Osteoblast (primary cell): ENCODE results near the gene GALT. TPM values are rescaled to one million over a fixed set of nuclear protein-coding genes. Genes with fewer than 3 reads are reported as not detected.

ENCODE experiments used
- DNase-seq: peaks from one replicate; pipeline ENCODE4 v3.0.0; 2011; ENCODE audit warnings: low spot score, mixed read lengths; ENCODE audit not compliant: insufficient read length; ENCODE audit errors: missing footprints
- H2AFZ ChIP-seq: 2 replicates; pipeline ENCODE4 v1.6.0; 2011; ENCODE audit warnings: mild to moderate bottlenecking, low read length
- H3K27ac ChIP-seq: 2 replicates; pipeline ENCODE4 v1.5.1; 2011; ENCODE audit warnings: mild to moderate bottlenecking, low read depth, low read length, moderate library complexity
- H3K27me3 ChIP-seq: 2 replicates; pipeline ENCODE4 v1.6.0; 2012; ENCODE audit warnings: mild to moderate bottlenecking, control low read depth, inconsistent platforms, low read length, moderate library complexity; ENCODE audit not compliant: insufficient read depth
- H3K36me3 ChIP-seq: 2 replicates; pipeline ENCODE4 v1.5.1; 2011; ENCODE audit warnings: mild to moderate bottlenecking, low read length, control low read depth, moderate library complexity; ENCODE audit not compliant: insufficient read depth
- H3K4me1 ChIP-seq: 2 replicates; pipeline ENCODE4 v1.5.1; 2011; ENCODE audit warnings: mild to moderate bottlenecking, low read length, control low read depth, moderate library complexity; ENCODE audit not compliant: insufficient read depth
- H3K4me2 ChIP-seq: 2 replicates; pipeline ENCODE4 v1.6.0; 2011; ENCODE audit warnings: mild to moderate bottlenecking, low read length; ENCODE audit not compliant: insufficient read depth
- H3K4me3 ChIP-seq: fragments of 200-600 bp; sonication (generic); 3 replicates; pipeline ENCODE4 v1.5.1; 2012; ENCODE audit warnings: mild to moderate bottlenecking, low read length, inconsistent platforms; ENCODE audit not compliant: insufficient read depth
- H3K79me2 ChIP-seq: 2 replicates; pipeline ENCODE4 v1.6.0; 2012; ENCODE audit warnings: mild to moderate bottlenecking, low read length, control low read depth, inconsistent platforms; ENCODE audit not compliant: insufficient read depth
- H3K9me3 ChIP-seq: 2 replicates; pipeline ENCODE4 v1.5.1; 2011; ENCODE audit warnings: low read depth, low read length, control low read depth
- H4K20me1 ChIP-seq: 2 replicates; pipeline ENCODE4 v1.6.0; 2012; ENCODE audit warnings: mild to moderate bottlenecking, low read length, control low read depth; ENCODE audit not compliant: insufficient read depth
- small RNA-seq: library from RNA; depleted of rRNA; stranded (forward); fragments of <200 nt; gene quantifications from one replicate; pipeline ENCODE3, GENCODE V24; 2012
- total RNA-seq: library from RNA; depleted of rRNA; stranded (reverse); fragments of >200 nt; gene quantifications from 2 replicates; pipeline ENCODE4 v1.2.3, GENCODE V29; 2012
- TF ChIP-seq, protein P1 (sequence below): IDR thresholded peaks from 2 replicates; pipeline ENCODE4 v1.5.1; 2011; ENCODE audit warnings: mild to moderate bottlenecking, low read depth, low read length, moderate library complexity; ENCODE audit errors: extremely low read depth

Gene GALT
- total RNA-seq, 1 donor: 32.6 TPM

DNA sequence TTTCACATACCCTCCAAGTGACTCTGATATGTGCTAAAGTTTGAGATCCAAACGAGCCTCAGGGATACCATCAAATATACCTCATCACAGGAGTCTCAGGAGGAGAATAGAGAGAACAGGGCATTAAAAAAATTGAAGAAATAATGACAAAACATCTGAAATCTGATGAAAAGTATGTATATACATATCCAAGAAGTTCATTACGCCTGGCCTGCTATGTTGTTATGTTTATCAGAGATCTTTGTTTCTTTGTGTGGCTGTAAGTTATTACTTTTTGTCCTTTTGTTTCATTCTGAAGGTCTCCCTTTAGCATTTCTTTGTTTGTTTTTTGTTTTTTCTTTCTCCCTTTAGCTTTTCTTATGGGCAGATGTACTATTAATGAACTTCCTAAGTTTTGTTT is 47.1 kb downstream of the GALT start:
- H3K9me3 ChIP-seq: no peaks in the 10 kb centered on the region
- TF ChIP-seq, protein P1, sequence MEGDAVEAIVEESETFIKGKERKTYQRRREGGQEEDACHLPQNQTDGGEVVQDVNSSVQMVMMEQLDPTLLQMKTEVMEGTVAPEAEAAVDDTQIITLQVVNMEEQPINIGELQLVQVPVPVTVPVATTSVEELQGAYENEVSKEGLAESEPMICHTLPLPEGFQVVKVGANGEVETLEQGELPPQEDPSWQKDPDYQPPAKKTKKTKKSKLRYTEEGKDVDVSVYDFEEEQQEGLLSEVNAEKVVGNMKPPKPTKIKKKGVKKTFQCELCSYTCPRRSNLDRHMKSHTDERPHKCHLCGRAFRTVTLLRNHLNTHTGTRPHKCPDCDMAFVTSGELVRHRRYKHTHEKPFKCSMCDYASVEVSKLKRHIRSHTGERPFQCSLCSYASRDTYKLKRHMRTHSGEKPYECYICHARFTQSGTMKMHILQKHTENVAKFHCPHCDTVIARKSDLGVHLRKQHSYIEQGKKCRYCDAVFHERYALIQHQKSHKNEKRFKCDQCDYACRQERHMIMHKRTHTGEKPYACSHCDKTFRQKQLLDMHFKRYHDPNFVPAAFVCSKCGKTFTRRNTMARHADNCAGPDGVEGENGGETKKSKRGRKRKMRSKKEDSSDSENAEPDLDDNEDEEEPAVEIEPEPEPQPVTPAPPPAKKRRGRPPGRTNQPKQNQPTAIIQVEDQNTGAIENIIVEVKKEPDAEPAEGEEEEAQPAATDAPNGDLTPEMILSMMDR: no peak
- H3K27ac ChIP-seq: no peak overlapping the region
- no peaks in the 10 kb centered on the region for H3K4me1 ChIP-seq
- no peak overlapping the region for H2AFZ ChIP-seq
- H3K36me3 ChIP-seq: no peaks in the 10 kb centered on the region
- no peak for DNase-seq
- peaks cover 5% of the 10 kb centered on the region for H4K20me1 ChIP-seq
- H3K27me3 ChIP-seq: no peaks in the 10 kb centered on the region
- no peak overlapping the region for H3K4me2 ChIP-seq
- no peak overlapping the region for H3K4me3 ChIP-seq
- H3K79me2 ChIP-seq: no peaks in the 10 kb centered on the region

DNA sequence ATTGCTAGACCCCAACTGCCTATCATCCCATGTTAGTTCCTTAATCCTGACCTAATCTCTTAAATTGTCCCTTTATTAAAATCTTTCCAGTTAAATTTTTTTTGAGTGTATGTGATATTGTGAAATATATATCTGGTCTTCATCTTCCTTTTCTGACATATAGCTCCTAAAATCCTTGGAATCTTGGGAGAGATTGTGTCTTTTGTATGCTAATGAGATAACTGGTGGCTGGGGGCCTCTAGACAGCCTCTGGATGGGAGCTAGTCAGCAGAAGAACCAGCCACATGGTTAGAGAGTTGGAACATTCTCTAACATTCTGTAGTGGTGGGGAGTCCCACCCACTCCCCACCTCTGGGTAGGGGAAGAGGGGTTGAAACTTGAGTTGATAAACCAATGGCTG is 48.3 kb downstream of the GALT start:
- peaks cover 4% of the 10 kb centered on the region for H3K27me3 ChIP-seq
- H3K4me3 ChIP-seq: no peak overlapping the region
- DNase-seq: no peak
- H3K4me1 ChIP-seq: no peaks in the 10 kb centered on the region
- no peaks in the 10 kb centered on the region for H3K36me3 ChIP-seq
- no peak overlapping the region for H3K27ac ChIP-seq
- H3K9me3 ChIP-seq: no peaks in the 10 kb centered on the region
- peaks cover 5% of the 10 kb centered on the region for H4K20me1 ChIP-seq
- TF ChIP-seq, protein P1: no peak
- H3K4me2 ChIP-seq: no peak overlapping the region
- H2AFZ ChIP-seq: no peak overlapping the region
- H3K79me2 ChIP-seq: no peaks in the 10 kb centered on the region

Small RNA genes lying within 50 kb of the gene (small RNA-seq; reads per million reads assigned to genes)
- gene CCL27: not detected

Other genes with a start within 250 kb of the GALT start
- gene FAM219A, start 188.1 kb upstream of the GALT start, total RNA-seq: 8.5 and 9.4 TPM in 2 replicates
- 47.4 TPM in 1 of 2 replicates, not detected in the other for gene DNAI1, start 187.9 kb upstream of the GALT start, total RNA-seq
- under 0.01 and 0.29 TPM in 2 replicates for gene ENHO, start 123.7 kb upstream of the GALT start, total RNA-seq
- under 0.01 TPM in 1 of 2 replicates, not detected in the other for gene CNTFR, start 57.0 kb upstream of the GALT start, total RNA-seq
- 17.7 and 19.2 TPM in 2 replicates for gene RPP25L, start 34.6 kb upstream of the GALT start, total RNA-seq
- 84.0 and 90.5 TPM in 2 replicates for gene DCTN3, start 26.2 kb upstream of the GALT start, total RNA-seq
- gene ARID3C, start 17.6 kb upstream of the GALT start, total RNA-seq: under 0.01 TPM in 1 of 2 replicates, not detected in the other
- gene SIGMAR1, start 8.9 kb upstream of the GALT start, total RNA-seq: 72.7 and 73.4 TPM in 2 replicates
- 34.4 and 38.0 TPM in 2 replicates for gene IL11RA, start 5.5 kb downstream of the GALT start, total RNA-seq
- gene CCL27, start 16.0 kb downstream of the GALT start, total RNA-seq: 0.36 TPM in 1 of 2 replicates, not detected in the other
- gene CCL19, start 44.6 kb downstream of the GALT start, total RNA-seq: not detected in 2 replicates
- not detected in 2 replicates for gene CCL21, start 63.5 kb downstream of the GALT start, total RNA-seq